Renal cortical epithelial cell (primary cell): ENCODE measurements around the gene HDHD3. TPM values are rescaled to one million over a fixed set of nuclear protein-coding genes. Genes with fewer than 3 reads are reported as not detected.
"Not testable (repeated sequence)": the region's sequence is repeated elsewhere in the genome, so short reads cannot be mapped to it uniquely, and the experiment has no call there.

Experiments
- DNase-seq: peaks from one replicate; pipeline ENCODE4 v3.0.0-alpha.2; 2011; ENCODE audit warnings: low read depth
- total RNA-seq: library from RNA; depleted of rRNA; stranded (reverse); fragments of >200 nt; gene quantifications from 2 replicates; pipeline ENCODE4 v1.2.3, GENCODE V29; 2014

The HDHD3 gene, protein sequence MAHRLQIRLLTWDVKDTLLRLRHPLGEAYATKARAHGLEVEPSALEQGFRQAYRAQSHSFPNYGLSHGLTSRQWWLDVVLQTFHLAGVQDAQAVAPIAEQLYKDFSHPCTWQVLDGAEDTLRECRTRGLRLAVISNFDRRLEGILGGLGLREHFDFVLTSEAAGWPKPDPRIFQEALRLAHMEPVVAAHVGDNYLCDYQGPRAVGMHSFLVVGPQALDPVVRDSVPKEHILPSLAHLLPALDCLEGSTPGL
- 23.8 and 24.1 TPM in 2 replicates for total RNA-seq

DNA sequence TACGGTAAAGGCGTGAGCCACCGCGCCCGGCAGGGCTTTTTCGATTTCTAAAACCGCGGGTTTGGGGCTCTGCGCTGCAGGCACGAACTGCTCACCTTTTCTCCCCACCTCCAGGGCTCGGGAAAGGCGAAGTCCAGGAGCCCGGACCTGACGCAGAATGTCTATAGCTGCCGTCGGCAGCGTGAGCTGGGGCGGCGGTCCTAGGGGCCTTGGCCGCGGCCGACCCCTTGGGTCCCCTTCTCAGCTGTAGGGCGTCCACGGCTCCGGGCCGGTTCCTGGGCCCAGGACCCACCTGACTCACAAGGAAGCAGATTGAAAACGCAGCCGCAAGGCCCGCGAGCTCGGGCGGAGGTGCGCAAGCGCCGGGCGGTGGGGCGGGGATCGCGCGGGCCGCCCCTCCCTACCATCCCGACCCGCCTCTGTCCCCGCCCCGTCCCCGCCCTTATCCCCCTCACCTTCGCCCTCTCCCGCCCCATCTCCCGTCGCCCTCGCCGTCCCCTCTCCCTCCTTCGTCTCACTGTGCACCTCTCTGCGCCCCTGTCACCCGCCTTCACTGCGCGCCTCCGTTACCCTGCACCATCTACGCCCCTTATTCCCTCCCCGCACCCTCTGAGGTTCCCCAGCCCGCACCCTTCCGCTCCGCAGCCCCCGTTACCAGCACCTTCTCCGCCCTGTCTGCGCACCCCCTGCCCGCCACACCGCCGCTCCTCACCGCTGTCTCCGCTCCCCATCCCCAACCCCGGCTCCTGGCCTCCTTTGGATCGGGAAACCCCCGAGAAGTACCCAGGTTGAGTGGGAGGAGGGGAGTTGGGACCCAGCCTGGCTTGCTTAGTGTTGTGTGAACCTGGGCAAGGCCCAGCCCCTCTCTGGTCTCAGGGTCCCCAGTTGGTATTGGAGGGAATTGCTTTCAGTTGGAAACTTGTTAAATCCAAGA is at the start of gene HDHD3:
Gene HDHD3 (minus strand): TSS at position 353 of the 934 bp plus-strand sequence. CDS start 2,632 bp downstream, outside the sequence.
- peak; percentile 59 for DNase-seq

GRCh38 chr9:113425072-113425471 is 48.3 kb upstream of the HDHD3 start:
- no peak for DNase-seq

- DNase-seq: no peak
Measured at GRCh38 chr9:113421726-113422125, 44.9 kb upstream of the HDHD3 start.

GRCh38 chr9:113417370-113417769 is 40.6 kb upstream of the HDHD3 start:
- DNase-seq: no peak

DNA sequence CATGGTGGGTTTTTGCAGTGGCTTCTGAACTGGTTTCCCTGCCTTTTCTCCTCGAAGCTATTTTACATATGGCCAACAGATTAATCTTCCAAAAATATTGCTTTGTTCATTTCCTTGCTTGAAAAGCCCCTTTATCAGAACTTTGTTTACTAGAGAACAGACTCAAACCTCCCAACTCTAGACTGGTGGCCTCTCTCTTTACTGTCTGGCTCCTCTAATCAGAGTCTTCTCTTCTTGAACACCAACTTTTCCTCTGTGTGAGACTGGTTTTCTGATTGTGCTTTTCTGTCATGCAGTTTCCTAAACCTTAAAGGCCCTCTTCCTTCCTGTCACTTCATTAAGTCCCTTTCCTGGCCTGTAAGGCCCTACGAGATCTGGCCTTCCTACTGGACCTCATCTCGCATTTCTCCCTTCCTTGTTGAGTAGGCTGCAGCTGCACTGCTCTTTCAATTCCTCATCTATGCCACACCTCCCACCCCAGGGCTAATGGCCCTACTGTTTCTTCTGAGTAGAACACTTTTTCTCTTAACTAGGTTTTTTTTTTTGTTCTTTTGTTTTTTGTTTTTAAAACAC is 39.4 kb upstream of the HDHD3 start:
- no peak for DNase-seq

GRCh38 chr9:113410207-113410864 is 33.5 kb upstream of the HDHD3 start, which contains the start of the genes C9orf43 and POLE3:
Gene C9orf43 (plus strand): TSS chr9:113410747. CDS start chr9:113413494, 2,747 bp downstream.
Gene POLE3 (minus strand): TSS chr9:113410675. CDS start chr9:113410293, 382 bp downstream.
- DNase-seq: peak; percentile 83

GRCh38 chr9:113409883-113410206 is 33.1 kb upstream of the HDHD3 start:
- no peak for DNase-seq

DNA sequence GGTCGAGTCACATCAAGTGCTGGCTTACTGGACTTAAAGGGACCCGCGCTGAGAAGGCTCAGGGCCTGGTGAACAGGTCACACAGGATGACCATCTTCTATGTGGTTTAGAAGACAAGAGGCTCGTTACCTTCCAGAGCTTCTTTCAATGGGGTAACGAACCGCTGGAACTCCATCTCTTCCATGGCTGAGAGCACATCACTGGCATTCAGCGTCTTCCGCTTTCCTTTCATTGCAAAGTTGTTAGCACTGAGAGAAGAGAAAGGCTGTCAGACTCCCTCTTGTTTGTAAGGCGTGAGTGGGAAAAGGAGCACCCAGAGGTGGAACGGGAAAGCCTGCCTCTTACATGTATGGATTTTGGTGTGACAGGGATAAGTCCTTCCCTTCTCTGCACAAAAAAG is 32.7 kb upstream of the HDHD3 start:
- DNase-seq: no peak

- DNase-seq: peak; percentile 76
Measured at GRCh38 chr9:113406873-113407511, 30.2 kb upstream of the HDHD3 start.

DNA sequence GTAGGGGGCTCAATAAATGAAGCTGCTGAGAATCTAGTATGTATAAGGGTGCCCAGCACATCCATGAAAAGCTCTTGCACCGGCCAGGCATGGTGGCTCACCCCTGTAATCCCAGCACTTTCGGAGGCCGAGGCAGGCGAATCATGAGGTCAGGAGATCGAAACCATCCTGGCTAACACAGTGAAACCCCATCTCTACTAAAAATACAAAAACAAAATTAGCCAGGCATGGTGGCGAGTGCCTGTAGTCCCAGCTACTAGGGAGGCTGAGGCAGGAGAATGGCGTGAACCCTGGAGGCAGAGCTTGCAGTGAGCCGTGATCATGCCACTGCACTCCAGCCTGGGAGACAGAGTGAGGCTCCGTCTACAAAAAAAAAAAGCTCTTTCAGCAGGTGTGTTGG is 29.6 kb upstream of the HDHD3 start:
- not testable (repeated sequence) for DNase-seq

- DNase-seq: no peak
Measured at GRCh38 chr9:113403646-113404045, 26.9 kb upstream of the HDHD3 start.

DNA sequence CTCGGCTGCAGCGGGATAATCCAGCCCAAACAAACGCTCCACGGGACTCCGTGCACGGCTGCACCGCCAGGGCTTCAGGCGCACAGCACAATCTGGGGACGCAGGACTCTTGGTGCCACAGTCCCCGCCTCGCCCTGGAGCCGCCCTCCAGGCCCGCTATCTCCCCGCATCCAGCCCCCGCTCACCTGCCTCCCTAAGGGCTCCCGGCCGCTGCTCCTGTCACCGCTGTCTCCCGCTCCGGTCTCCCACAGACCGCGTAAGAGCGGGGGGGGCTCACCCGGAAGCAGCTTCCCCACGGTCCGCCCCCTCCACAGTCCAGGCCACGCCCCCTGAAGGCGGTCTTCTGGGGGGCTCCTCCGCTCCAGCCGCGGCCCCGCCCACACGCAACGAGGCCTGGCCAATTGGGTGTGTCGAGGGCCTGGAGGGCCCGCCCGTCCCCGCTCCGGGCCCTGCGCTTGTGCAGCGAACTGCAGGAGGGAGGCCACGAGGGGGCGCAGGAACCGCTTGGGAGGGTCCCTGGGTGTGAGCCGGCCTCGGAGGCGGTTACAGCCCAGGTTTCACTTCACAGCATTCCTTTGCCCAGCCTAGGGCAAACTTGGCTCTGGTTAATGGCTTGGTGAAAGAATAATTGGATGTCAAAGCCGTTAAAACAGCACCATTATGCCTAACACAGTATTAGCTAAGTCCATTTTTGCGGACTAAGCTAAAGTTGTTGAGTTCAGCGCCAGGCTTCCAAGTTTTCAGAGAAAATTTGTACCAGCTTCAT is 24.4 kb upstream of the HDHD3 start, which contains the start of gene ALAD:
Gene ALAD (minus strand): TSS at position 258 of the 766 bp plus-strand sequence. CDS start 7,725 bp downstream, outside the sequence.
- peak; percentile 93 for DNase-seq

DNA sequence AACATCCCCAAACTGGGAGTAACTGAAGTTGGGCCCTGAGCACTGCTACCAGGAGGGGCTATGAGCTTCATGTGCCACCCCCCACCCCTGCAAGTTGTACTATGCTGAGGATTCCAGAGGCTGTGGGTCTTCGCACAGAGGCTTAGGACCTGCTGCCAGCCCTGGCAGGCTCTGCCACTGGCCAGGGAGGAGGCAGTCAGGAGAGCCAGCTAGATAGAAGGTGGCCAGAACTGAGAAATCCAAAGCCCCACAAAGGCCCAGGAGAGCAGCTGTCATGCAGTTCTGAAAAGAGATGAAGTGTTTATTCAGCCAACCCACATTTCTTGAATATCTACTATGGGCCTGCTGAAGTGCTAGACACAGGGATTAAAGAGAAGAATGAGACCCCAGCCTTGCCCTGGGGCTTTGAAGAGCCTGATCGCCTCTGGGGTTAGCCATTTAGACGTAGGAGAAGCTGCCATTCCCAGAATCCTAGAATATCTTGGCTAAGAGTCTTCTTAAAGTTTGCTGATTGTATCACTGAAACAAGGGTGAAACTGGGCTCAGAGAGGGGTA is 22.9 kb upstream of the HDHD3 start:
- DNase-seq: no peak

DNA sequence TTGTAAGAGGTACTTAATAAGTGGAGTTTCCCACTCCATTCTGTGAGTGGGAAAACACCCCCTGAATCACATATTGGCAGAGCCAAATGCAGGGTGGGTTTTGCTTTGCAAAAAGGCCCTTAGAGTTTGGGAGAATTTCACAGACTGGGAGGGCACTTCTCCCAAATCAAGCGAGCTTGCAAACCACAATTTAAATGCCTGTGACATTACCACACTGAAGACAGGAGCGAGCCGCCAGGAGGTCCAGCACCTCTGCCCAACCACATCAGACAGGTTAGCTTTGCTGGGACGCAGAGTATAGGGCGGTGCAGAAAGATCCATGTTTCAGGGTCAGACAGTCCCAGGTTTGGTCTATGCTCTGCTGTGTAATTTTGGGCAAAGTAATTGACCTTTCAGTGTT is 22.0 kb upstream of the HDHD3 start:
- peak; percentile 48 for DNase-seq

GRCh38 chr9:113397203-113397631 is 20.4 kb upstream of the HDHD3 start:
- DNase-seq: no peak

GRCh38 chr9:113395000-113395861 is 18.4 kb upstream of the HDHD3 start:
- DNase-seq: no peak

DNA sequence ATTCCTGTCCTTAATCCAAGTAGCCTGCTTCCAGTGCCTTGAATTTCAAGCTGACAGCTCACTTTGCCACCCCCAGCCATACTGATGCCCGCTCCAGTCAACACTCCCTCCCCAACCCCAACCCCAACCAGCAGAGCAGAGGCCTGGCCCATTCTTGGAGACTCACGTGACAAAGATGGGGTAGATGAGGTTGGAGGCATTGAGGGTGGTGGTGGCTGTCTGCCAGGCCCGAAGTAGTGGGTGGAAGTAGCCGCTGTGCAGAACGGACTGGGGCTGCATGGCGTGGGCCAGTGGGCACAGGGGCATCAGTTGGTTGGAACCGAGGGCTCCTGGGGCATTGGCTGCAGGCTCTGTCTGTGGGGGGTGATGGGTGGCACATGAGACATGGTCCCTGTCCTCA is 16.5 kb upstream of the HDHD3 start:
- no peak for DNase-seq

- DNase-seq: no peak
Measured at GRCh38 chr9:113391917-113392316, 15.1 kb upstream of the HDHD3 start.
